Body of pancreas (tissue), 4 donors: ENCODE data around the gene G3BP1. TPM values are rescaled to one million over a fixed set of nuclear protein-coding genes. Genes with fewer than 3 reads are reported as not detected.

Experiments used
- ATAC-seq: fragments of 150-250 bp; one replicate; pipeline ENCODE4 v1.9.1; 2016
- DNase-seq, 4 donors: peaks; one replicate each; pipeline ENCODE4 v3.0.0-alpha.2; 2019
- H3K27ac ChIP-seq, 4 donors: fragments of 200-600 bp; sonication (generic); 1 replicate in 3 of 4; 2 replicates in 1 of 4; pipeline versions ENCODE4 v1.5.1 to v1.6.1; 2016 to 2019; ENCODE audit warnings: mild to moderate bottlenecking in 1 of 4, mixed read lengths in 1 of 4, moderate library complexity in 1 of 4
- H3K27me3 ChIP-seq, 2 donors: fragments of 200-600 bp; sonication (generic); one replicate each; pipeline ENCODE4 v1.6.0; 2016; ENCODE audit warnings: mild to moderate bottlenecking in 1 of 2
- H3K36me3 ChIP-seq, 2 donors: fragments of 200-600 bp; sonication (generic); replicated peaks in 1 of 2; 2 replicates each; pipeline ENCODE4 v1.5.1; 2016; ENCODE audit warnings: low read depth in 2 of 2; ENCODE audit not compliant: insufficient read depth in 1 of 2
- H3K4me1 ChIP-seq: fragments of 200-600 bp; sonication (generic); one replicate; pipeline ENCODE4 v1.6.0; 2016
- H3K4me3 ChIP-seq, 2 donors: fragments of 200-600 bp; sonication (generic); 1 replicate in 1 of 2; 2 replicates in 1 of 2; pipeline ENCODE4 v1.5.1; 2016 to 2019
- H3K9me3 ChIP-seq, 3 donors: fragments of 200-600 bp; sonication (generic); 1 replicate in 2 of 3; 2 replicates in 1 of 3; pipeline ENCODE4 v1.5.1; 2016
- POLR2A ChIP-seq, 3 donors: fragments of 450-650 bp; IDR thresholded peaks; one replicate each; pipeline ENCODE4 v1.6.1; 2016; ENCODE audit warnings: antibody characterized with exemption in 3 of 3, mild to moderate bottlenecking in 2 of 3
- WGBS, 2 donors: methylation state at CpG; one replicate each; pipeline ENCODE4 v1.1.5; 2017; 5-methylcytosine and 5-hydroxymethylcytosine counted together
- intact Hi-C: fragments of 100-400 bp; cut with DNase I; formaldehyde crosslinking; loops from one replicate; pipeline ENCODE4 v1.15.1; 2023
- total RNA-seq, 2 donors: library from RNA; depleted of rRNA; stranded (reverse); fragments of >200 nt; gene quantifications; one replicate each; pipeline ENCODE4 v1.1.0, GENCODE V29; 2016
- TF ChIP-seq, protein P1 (sequence below), 7 experiments: fragments of 450-650 bp in 4 of 7; fragments of 200-600 bp in 3 of 7; sonication (generic) in 3 of 7; IDR thresholded peaks; one replicate each; pipeline ENCODE4 v1.5.1; 2016 to 2019; ENCODE audit warnings: antibody characterized with exemption in 7 of 7

The G3BP1 gene
- total RNA-seq, 2 donors from 2014 or later: 34.6 to 64.3 TPM

DNA sequence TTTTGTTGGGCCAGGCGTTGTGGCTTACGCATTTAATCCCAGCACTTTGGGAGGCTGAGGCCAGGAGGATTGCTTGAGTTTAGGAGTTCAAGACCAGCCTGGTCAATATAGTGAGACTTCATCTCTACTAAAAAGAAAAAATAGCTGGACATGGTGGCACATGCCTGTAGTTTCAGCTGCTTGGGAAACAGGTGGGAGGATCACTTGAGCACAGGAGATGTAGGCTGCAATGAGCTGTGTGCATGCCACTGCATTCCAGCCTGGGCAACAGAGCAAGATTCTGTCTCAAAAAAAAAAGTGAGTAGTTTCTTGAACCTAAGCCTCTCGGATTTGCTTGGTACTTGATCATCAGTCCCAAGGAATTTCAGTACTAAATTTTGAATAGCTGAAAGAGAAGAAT lies 26.9 kb downstream of the G3BP1 start:
- Histone ChIP-seq H3K27ac (no peak overlapping the region), H3K27me3 (no peaks in the 10 kb centered on the region), H3K9me3 (no peaks in the 10 kb centered on the region), H3K4me3 (no peak overlapping the region), H3K4me1 (no peaks in the 10 kb centered on the region), H3K36me3 (peaks cover 8 to 39% of the 10 kb centered on the region in 2 donors)
- TF ChIP-seq POLR2A (IDR thresholded peaks at IDR 0.05): no peak
- TF ChIP-seq, protein P1, sequence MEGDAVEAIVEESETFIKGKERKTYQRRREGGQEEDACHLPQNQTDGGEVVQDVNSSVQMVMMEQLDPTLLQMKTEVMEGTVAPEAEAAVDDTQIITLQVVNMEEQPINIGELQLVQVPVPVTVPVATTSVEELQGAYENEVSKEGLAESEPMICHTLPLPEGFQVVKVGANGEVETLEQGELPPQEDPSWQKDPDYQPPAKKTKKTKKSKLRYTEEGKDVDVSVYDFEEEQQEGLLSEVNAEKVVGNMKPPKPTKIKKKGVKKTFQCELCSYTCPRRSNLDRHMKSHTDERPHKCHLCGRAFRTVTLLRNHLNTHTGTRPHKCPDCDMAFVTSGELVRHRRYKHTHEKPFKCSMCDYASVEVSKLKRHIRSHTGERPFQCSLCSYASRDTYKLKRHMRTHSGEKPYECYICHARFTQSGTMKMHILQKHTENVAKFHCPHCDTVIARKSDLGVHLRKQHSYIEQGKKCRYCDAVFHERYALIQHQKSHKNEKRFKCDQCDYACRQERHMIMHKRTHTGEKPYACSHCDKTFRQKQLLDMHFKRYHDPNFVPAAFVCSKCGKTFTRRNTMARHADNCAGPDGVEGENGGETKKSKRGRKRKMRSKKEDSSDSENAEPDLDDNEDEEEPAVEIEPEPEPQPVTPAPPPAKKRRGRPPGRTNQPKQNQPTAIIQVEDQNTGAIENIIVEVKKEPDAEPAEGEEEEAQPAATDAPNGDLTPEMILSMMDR (IDR thresholded peaks at IDR 0.05): no peak
- no peak for DNase-seq
- intact Hi-C loops: no loop called here
- WGBS, 2 donors: 92 to 95% methylated on average over 3 of the region's 3 CpGs
- no peak for ATAC-seq

DNA sequence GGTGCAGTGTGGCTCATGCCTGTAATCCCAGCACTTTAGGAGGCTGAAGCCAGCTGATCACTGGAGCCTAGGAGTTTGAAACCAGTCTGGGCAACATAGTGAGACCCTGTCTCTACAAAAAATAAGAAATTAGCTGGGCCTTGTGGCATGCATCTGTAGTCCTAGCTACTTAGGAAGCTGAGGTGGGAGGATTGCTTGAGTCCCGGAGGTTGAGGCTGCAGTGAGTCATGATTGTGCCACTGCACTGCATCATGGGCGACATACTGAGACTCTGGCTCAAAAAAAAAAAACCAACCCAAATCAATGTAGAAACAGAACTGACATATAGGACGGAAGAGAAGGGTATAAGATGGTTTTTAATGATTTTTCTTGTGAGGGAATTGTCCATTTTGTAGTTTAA lies 27.7 kb downstream of the G3BP1 start:
- TF ChIP-seq, protein P1 (IDR thresholded peaks at IDR 0.05): no peak
- no peak for TF ChIP-seq POLR2A (IDR thresholded peaks at IDR 0.05)
- H3K36me3 ChIP-seq: peaks cover 8 to 38% of the 10 kb centered on the region in 2 donors
- H3K4me3 ChIP-seq: no peak overlapping the region
- no peak for ATAC-seq
- H3K9me3 ChIP-seq: no peaks in the 10 kb centered on the region
- no peaks in the 10 kb centered on the region for H3K27me3 ChIP-seq
- WGBS, 2 donors: 85 to 93% methylated on average over 3 of the region's 3 CpGs
- DNase-seq: no peak
- no peaks in the 10 kb centered on the region for H3K4me1 ChIP-seq
- intact Hi-C loops: no loop called here
- H3K27ac ChIP-seq: no peak overlapping the region

- Histone ChIP-seq H3K27me3 (no peaks in the 10 kb centered on the region), H3K36me3 (peaks cover 8 to 35% of the 10 kb centered on the region in 2 donors), H3K27ac (no peak overlapping the region), H3K4me1 (no peaks in the 10 kb centered on the region), H3K4me3 (no peak overlapping the region), H3K9me3 (no peaks in the 10 kb centered on the region)
- TF ChIP-seq, protein P1 (IDR thresholded peaks at IDR 0.05): no peak
- no peak for TF ChIP-seq POLR2A (IDR thresholded peaks at IDR 0.05)
- ATAC-seq (no peak), DNase-seq (no peak)
- intact Hi-C loops: no loop called here
- 76 to 87% methylated on average over 2 of the region's 2 CpGs for WGBS, 2 donors
Observed at GRCh38 chr5:151800532-151800931, 28.8 kb downstream of the G3BP1 start.

GRCh38 chr5:151805414-151806223 lies 33.9 kb downstream of the G3BP1 start:
- TF ChIP-seq, protein P1 (IDR thresholded peaks at IDR 0.05): no peak
- no peak for TF ChIP-seq POLR2A (IDR thresholded peaks at IDR 0.05)
- no peak overlapping the region for H3K27ac ChIP-seq
- H3K4me1 ChIP-seq: no peaks in the 10 kb centered on the region
- H3K4me3 ChIP-seq: no peak overlapping the region
- H3K9me3 ChIP-seq: no peaks in the 10 kb centered on the region
- H3K36me3 ChIP-seq: peaks cover 8 to 17% of the 10 kb centered on the region in 2 donors
- peak in 1 of 4 donors; percentile 12 for DNase-seq
- intact Hi-C loops: no loop called here
- ATAC-seq: peak; percentile 40
- no peaks in the 10 kb centered on the region for H3K27me3 ChIP-seq
- WGBS, 2 donors: 93 to 95% methylated on average over 3 of the region's 3 CpGs
